ENCODE measurements around the gene SHANK1.
"Not testable (repeated sequence)": the region's sequence is repeated elsewhere in the genome, so short reads cannot be mapped to it uniquely, and the experiment has no call there.

DNA sequence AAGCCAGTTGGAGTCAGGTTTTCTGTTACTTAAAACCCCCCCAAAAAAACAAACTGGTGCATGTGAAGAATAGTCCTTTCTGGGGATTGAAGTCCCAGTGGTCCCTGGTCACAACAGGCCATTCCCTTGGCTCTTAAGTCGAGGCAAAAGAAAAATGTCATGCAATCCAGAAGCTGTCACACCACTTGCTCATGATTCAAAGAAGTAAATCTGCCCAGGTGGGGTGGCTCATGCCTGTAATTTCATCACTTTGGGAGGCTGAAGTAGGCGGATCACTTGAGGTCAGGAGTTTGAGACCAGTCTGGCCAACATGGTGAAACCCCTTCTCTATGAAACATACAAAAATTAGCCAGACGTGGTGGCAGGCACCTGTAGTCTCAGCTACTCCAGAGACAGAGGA, 41.9 kb upstream of the SHANK1 start:
- TF ChIP-seq, protein P1, sequence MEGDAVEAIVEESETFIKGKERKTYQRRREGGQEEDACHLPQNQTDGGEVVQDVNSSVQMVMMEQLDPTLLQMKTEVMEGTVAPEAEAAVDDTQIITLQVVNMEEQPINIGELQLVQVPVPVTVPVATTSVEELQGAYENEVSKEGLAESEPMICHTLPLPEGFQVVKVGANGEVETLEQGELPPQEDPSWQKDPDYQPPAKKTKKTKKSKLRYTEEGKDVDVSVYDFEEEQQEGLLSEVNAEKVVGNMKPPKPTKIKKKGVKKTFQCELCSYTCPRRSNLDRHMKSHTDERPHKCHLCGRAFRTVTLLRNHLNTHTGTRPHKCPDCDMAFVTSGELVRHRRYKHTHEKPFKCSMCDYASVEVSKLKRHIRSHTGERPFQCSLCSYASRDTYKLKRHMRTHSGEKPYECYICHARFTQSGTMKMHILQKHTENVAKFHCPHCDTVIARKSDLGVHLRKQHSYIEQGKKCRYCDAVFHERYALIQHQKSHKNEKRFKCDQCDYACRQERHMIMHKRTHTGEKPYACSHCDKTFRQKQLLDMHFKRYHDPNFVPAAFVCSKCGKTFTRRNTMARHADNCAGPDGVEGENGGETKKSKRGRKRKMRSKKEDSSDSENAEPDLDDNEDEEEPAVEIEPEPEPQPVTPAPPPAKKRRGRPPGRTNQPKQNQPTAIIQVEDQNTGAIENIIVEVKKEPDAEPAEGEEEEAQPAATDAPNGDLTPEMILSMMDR (IDR thresholded peaks at IDR 0.05; ENCODE audit: low read depth, low read length, missing input control): not testable (repeated sequence)
- TF ChIP-seq TAF1 (conservative IDR thresholded peaks at IDR 0.05); EGR1 (IDR thresholded peaks at IDR 0.05; ENCODE audit: low read depth in 2 of 2); JUND (IDR thresholded peaks at IDR 0.05); ATF3 (IDR thresholded peaks at IDR 0.05); YY1 (IDR thresholded peaks at IDR 0.05); NR2F2 (IDR thresholded peaks at IDR 0.05); GABPA (IDR thresholded peaks at IDR 0.05 in 1 of 2, conservative IDR thresholded peaks at IDR 0.05 in 1 of 2): not testable (repeated sequence)

Data from liver (tissue), 3 donors.